Fibroblast of mammary gland (primary cell): ENCODE data around the gene TRMT61A.
A peak's percentile ranks its signal among the peaks of the same experiment; 100 is the strongest.

Experiments used
- DNase-seq: peaks from one replicate; pipeline ENCODE4 v3.0.0-alpha.2; 2010; ENCODE audit warnings: low read depth
- H3K4me3 ChIP-seq: 2 replicates; pipeline ENCODE4 v1.5.1; 2011; ENCODE audit warnings: low read depth, mild to moderate bottlenecking, low read length, moderate library complexity; ENCODE audit not compliant: control insufficient read depth
- TF ChIP-seq, protein P1 (sequence below): conservative IDR thresholded peaks from 2 replicates; pipeline ENCODE4 v1.5.1; 2011; ENCODE audit warnings: low read depth, low read length, inconsistent platforms; ENCODE audit not compliant: control insufficient read depth, insufficient read depth

Gene TRMT61A

DNA sequence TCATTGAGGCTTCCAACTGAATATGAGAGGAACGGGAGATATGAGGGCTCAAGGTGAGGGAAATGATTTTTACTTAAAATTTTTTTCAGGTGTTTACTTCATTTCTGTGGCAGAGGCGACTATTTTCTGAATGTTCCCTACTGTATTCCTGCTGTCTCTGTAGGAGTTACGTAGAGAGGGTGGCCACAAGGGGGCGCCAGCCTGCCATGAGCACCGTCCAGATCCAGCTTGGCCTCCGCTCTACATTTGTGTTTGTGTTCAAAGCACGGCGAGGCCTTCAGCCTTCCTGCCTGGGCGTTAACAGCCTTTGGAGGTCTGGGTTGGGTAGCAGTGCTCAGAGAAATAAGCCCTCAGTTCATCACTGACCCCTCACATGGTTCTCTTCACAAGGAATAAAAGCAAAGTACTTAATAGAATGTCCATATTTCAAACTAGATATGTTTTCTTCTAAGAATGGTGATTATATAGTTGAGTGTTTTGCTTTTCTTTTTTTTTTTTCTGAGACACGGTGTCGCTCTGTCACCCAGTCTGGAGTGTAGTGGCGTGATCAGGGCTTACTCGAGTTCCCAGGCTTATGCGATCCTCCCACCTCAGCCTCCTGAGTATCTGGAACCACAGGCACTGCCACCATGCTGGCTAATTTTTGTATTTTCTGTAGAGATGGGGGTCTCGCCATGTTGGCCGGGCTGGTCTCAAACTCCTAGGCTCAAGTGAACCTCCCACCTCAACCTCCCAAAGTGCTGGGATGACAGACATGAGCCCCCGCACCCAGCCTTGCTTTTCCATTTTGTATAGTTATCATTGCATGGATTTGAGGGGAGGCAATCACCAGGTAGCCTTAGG, 28.6 kb upstream of the TRMT61A start:
- no peak overlapping the region for H3K4me3 ChIP-seq
- TF ChIP-seq, protein P1, sequence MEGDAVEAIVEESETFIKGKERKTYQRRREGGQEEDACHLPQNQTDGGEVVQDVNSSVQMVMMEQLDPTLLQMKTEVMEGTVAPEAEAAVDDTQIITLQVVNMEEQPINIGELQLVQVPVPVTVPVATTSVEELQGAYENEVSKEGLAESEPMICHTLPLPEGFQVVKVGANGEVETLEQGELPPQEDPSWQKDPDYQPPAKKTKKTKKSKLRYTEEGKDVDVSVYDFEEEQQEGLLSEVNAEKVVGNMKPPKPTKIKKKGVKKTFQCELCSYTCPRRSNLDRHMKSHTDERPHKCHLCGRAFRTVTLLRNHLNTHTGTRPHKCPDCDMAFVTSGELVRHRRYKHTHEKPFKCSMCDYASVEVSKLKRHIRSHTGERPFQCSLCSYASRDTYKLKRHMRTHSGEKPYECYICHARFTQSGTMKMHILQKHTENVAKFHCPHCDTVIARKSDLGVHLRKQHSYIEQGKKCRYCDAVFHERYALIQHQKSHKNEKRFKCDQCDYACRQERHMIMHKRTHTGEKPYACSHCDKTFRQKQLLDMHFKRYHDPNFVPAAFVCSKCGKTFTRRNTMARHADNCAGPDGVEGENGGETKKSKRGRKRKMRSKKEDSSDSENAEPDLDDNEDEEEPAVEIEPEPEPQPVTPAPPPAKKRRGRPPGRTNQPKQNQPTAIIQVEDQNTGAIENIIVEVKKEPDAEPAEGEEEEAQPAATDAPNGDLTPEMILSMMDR, result peak; percentile 96
- peak; percentile 84 for DNase-seq

DNA sequence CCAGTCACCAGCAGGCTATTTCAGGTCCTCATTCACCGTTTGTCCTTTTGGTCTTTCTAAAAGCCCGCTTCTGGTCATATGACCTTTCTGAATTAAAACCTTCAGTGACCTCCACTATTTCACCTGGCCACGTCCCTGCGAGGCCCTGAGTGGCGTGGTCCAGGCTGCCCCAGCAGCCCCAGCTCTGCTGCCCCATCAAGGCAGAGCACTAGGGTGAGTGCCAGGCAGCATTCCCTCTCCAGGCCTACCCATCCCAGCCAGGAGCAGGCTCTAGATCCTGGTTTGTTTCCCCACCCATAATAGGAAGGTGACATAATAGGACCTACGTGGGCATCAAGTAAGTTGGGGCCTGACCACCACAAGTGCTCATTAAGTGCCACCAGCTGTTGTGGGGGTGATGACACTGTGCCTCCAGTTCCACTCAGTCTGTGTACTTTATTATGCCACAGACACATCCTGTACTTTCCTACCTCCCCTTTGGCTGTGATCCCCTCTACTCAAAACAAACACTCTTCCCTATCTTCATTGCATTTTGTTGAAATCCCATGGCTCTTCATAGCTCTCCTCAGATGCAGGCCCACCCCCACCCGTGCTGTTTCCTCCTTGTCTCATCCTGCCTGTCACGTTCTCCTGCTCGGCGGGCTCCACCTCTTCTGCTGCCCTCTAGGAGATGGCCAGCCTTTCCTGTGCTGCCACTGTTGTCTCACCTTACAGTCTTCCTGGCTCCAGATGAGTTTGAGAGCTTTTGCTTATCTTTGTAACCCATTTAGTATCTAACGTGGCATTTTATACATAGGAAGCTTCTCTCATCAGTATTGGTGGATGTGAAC, 27.7 kb upstream of the TRMT61A start:
- H3K4me3 ChIP-seq, result no peak overlapping the region
- TF ChIP-seq, protein P1, result no peak
- no peak for DNase-seq

DNA sequence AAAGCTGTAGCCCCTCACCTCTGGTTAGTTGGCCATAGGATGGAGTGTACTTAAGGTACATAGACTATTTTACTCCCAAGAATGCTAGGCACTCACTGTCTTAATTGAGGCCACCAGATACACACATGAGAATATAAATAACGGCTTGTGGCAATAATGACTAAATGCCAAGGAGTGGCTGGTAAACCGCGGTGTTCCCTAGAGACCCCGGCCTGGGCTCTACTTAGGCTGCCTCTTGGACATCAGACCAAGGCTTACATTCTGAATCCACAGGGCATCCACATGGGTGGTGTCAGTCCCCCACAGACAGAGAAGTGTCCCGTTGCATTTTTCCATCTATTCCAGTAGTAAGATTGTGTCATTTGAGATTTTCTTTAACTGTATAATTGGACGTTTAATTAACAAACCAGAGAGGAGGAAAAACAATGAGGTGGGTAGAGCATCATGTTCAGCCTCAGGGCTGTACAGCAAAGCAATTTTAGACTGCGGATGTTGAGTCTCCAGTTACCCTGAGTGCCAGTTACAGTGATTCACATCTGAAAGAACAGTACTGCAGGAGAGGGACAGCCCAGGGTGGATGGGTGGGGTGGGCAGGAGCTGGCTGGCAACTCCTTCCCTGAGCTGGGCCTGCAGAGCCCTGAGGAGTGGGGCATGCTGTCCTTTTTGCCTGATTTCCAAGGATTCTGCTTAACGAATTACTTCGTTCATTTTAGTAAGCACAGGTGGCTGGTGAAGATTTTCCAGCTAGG, 26.9 kb upstream of the TRMT61A start:
- no peak for DNase-seq
- H3K4me3 ChIP-seq, result no peak overlapping the region
- TF ChIP-seq, protein P1, result no peak

DNA sequence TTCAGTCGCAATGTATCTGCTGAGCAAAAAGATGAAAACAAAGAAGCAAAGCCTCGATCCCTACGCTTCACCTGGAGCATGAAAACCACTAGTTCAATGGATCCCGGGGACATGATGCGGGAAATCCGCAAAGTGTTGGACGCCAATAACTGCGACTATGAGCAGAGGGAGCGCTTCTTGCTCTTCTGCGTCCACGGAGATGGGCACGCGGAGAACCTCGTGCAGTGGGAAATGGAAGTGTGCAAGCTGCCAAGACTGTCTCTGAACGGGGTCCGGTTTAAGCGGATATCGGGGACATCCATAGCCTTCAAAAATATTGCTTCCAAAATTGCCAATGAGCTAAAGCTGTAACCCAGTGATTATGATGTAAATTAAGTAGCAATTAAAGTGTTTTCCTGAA, 26.1 kb upstream of the TRMT61A start:
- no peak overlapping the region for H3K4me3 ChIP-seq
- TF ChIP-seq, protein P1, result no peak
- no peak for DNase-seq

DNA sequence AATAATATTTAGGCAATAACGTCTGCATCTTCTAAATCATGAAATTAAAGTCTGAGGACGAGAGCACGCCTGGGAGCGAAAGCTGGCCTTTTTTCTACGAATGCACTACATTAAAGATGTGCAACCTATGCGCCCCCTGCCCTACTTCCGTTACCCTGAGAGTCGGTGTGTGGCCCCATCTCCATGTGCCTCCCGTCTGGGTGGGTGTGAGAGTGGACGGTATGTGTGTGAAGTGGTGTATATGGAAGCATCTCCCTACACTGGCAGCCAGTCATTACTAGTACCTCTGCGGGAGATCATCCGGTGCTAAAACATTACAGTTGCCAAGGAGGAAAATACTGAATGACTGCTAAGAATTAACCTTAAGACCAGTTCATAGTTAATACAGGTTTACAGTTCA, 25.7 kb upstream of the TRMT61A start:
- no peak overlapping the region for H3K4me3 ChIP-seq
- TF ChIP-seq, protein P1, result no peak
- no peak for DNase-seq

DNA sequence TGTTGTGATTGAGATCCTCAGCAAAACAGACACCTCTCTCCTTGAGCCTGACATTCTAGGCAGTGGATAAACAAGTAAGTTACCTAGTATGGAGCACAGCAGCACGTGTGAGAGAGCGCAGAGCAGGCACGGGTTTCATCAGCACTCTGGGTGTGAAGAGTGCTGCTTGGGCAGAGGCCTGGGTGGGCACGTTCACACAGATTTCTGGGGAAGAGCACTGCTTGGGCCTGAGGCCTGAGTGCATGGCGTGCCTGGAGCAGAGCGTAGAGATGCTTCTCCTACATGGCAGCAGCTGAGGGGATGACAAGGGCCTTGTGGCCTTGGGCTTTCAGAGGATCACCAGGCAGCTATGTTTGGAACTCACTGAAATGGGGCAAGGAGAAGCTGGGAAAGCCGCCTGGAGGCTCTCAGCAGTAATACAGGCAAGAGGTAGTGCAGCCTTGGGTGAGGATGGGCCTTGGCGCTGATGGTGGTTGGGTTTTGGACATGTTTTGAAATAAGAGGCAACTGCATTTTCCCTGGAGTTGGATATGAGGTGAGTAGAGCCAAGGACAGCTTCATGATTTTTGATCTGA, 23.9 kb upstream of the TRMT61A start:
- no peak for DNase-seq
- TF ChIP-seq, protein P1, result peak; percentile 8
- no peak overlapping the region for H3K4me3 ChIP-seq
